H1 (cell line): ENCODE results near the gene RUFY1. TPM values are rescaled to one million over a fixed set of nuclear protein-coding genes. Genes with fewer than 3 reads are reported as not detected.
"Not testable (repeated sequence)": the region's sequence is repeated elsewhere in the genome, so short reads cannot be mapped to it uniquely, and the experiment has no call there.

ENCODE experiments used
- CTCF ChIA-PET: fragments of 300-600 bp; sonication (Branson Sonifier 250); formaldehyde crosslinking; loops from one replicate; lab custom pipeline; 2021; ENCODE audit not compliant: partially characterized antibody; lab: Charles Lee
- POLR2A ChIA-PET: fragments of 300-600 bp; sonication (Branson Sonifier 250); formaldehyde crosslinking; loops from one replicate; lab custom pipeline; 2021; ENCODE audit warnings: inconsistent platforms; ENCODE audit not compliant: partially characterized antibody; lab: Charles Lee
- DNase-seq, 2 experiments: peaks; one replicate each; pipeline versions ENCODE4 v3.0.0 to v3.0.0-alpha.2; 2010 to 2022; ENCODE audit warnings: low spot score in 2 of 2, low read depth in 1 of 2, mixed read lengths in 1 of 2
- FAIRE-seq: peaks from 2 replicates; lab custom pipeline; 2011; peaks lifted over from hg19 to GRCh38; lab: Jason Lieb, UNC
- H2AFZ ChIP-seq: 2 replicates; pipeline ENCODE4 v1.8.1; 2012; ENCODE audit warnings: low read length, inconsistent platforms
- H2AK5ac ChIP-seq: 2 replicates; pipeline ENCODE4 v1.6.1; 2013; ENCODE audit warnings: low read depth, low read length
- H2BK120ac ChIP-seq: replicated peaks from 2 replicates; pipeline ENCODE3; 2013; ENCODE audit warnings: low read depth, low read length, inconsistent platforms
- H2BK12ac ChIP-seq: 2 replicates; pipeline ENCODE4 v1.6.1; 2013; ENCODE audit warnings: low read depth, low read length
- H2BK15ac ChIP-seq: 2 replicates; pipeline ENCODE4 v1.6.1; 2013; ENCODE audit warnings: low read length
- H2BK20ac ChIP-seq: 2 replicates; pipeline ENCODE4 v1.6.1; 2013; ENCODE audit warnings: low read length
- H2BK5ac ChIP-seq: 2 replicates; pipeline ENCODE4 v1.6.1; 2013; ENCODE audit warnings: low read depth, low read length
- H3K14ac ChIP-seq: 2 replicates; pipeline ENCODE4 v1.6.1; 2013; ENCODE audit warnings: inconsistent platforms; ENCODE audit not compliant: insufficient read length
- H3K18ac ChIP-seq: 2 replicates; pipeline ENCODE4 v1.6.1; 2013; ENCODE audit warnings: low read length; ENCODE audit errors: extremely low read depth
- H3K23ac ChIP-seq: 2 replicates; pipeline ENCODE4 v1.6.1; 2013; ENCODE audit warnings: inconsistent platforms; ENCODE audit not compliant: insufficient read length
- H3K23me2 ChIP-seq: 2 replicates; pipeline ENCODE4 v1.6.1; 2013; ENCODE audit warnings: low read depth, low read length
- H3K27ac ChIP-seq: 2 replicates; pipeline ENCODE4 v1.6.1; 2011; ENCODE audit warnings: low read depth, low read length, inconsistent platforms
- H3K27me3 ChIP-seq, 4 experiments: replicated peaks in 1 of 4; 1 replicate in 1 of 4; 2 replicates in 3 of 4; pipeline versions ENCODE4 v1.6.1 to v1.8.1; 2011 to 2013; ENCODE audit warnings: low read length in 3 of 4, mild to moderate bottlenecking in 3 of 4, inconsistent platforms in 2 of 4, mixed read lengths in 2 of 4, moderate library complexity in 1 of 4; ENCODE audit not compliant: control insufficient read depth in 3 of 4, insufficient read depth in 3 of 4; ENCODE audit errors: extremely low read depth in 1 of 4
- H3K36me3 ChIP-seq, 4 experiments: 2 replicates each; pipeline versions ENCODE4 v1.6.1 to v1.8.1; 2011 to 2013; ENCODE audit warnings: mild to moderate bottlenecking in 4 of 4, low read length in 3 of 4, moderate library complexity in 2 of 4, control low read depth in 1 of 4, inconsistent platforms in 1 of 4; ENCODE audit not compliant: insufficient read depth in 4 of 4, control insufficient read depth in 2 of 4
- H3K4ac ChIP-seq: replicated peaks from 2 replicates; pipeline ENCODE3; 2013; ENCODE audit warnings: low read length, low read depth, mixed read lengths, inconsistent platforms; ENCODE audit not compliant: insufficient read length
- H3K4me1 ChIP-seq, 4 experiments: replicated peaks in 1 of 4; 1 replicate in 1 of 4; 2 replicates in 3 of 4; pipeline versions ENCODE4 v1.6.1 to v1.8.1; 2011 to 2013; ENCODE audit warnings: low read length in 3 of 4, inconsistent platforms in 2 of 4, mixed read lengths in 1 of 4; ENCODE audit not compliant: insufficient read depth in 4 of 4, control insufficient read depth in 3 of 4
- H3K4me2 ChIP-seq, 2 experiments: 2 replicates each; pipeline versions ENCODE4 v1.6.1 to v1.8.1; 2011 to 2013; ENCODE audit warnings: low read depth in 2 of 2, low read length in 2 of 2, control low read depth in 1 of 2, inconsistent platforms in 1 of 2, mild to moderate bottlenecking in 1 of 2; ENCODE audit not compliant: insufficient read depth in 1 of 2
- H3K4me3 ChIP-seq, 4 experiments: fragments of 200-600, 300-600 bp in 1 of 4; sonication (generic), shearing (Covaris generic), sonication (Bioruptor Twin) in 1 of 4; 2 replicates each; pipeline versions ENCODE4 v1.5.1 to v1.8.1; 2011 to 2016; ENCODE audit warnings: low read length in 4 of 4, low read depth in 3 of 4, control low read depth in 2 of 4, inconsistent platforms in 2 of 4, mild to moderate bottlenecking in 2 of 4, mixed read lengths in 1 of 4, moderate library complexity in 1 of 4; ENCODE audit not compliant: insufficient read depth in 2 of 4; ENCODE audit errors: extremely low read depth in 1 of 4
- H3K56ac ChIP-seq: replicated peaks from 2 replicates; pipeline ENCODE3; 2013; ENCODE audit warnings: low read depth, mild to moderate bottlenecking, mixed read lengths, low read length, inconsistent platforms; ENCODE audit not compliant: insufficient read length
- H3K79me1 ChIP-seq: 2 replicates; pipeline ENCODE4 v1.6.1; 2013; ENCODE audit warnings: low read depth, low read length, control low read depth
- H3K79me2 ChIP-seq, 2 experiments: 2 replicates each; pipeline versions ENCODE4 v1.6.1 to v1.8.1; 2012 to 2013; ENCODE audit warnings: low read length in 2 of 2, mild to moderate bottlenecking in 2 of 2, inconsistent platforms in 1 of 2; ENCODE audit not compliant: insufficient read depth in 2 of 2, control insufficient read depth in 1 of 2
- H3K9ac ChIP-seq, 4 experiments: replicated peaks in 1 of 4; 1 replicate in 1 of 4; 2 replicates in 3 of 4; pipeline versions ENCODE4 v1.6.1 to v1.8.1; 2011 to 2013; ENCODE audit warnings: low read depth in 3 of 4, low read length in 3 of 4, control low read depth in 2 of 4, mild to moderate bottlenecking in 2 of 4, moderate library complexity in 2 of 4, inconsistent platforms in 1 of 4; ENCODE audit errors: extremely low read depth in 1 of 4
- H3K9me3 ChIP-seq, 2 experiments: 2 replicates each; pipeline versions ENCODE4 v1.6.1 to v1.8.1; 2012 to 2013; ENCODE audit warnings: mild to moderate bottlenecking in 2 of 2, moderate library complexity in 2 of 2, control low read depth in 1 of 2, inconsistent platforms in 1 of 2, low read depth in 1 of 2, low read length in 1 of 2, mixed read lengths in 1 of 2; ENCODE audit not compliant: insufficient read depth in 2 of 2
- H4K20me1 ChIP-seq, 2 experiments: replicated peaks in 1 of 2; 2 replicates each; pipeline versions ENCODE3 to v1.8.1; 2011 to 2013; ENCODE audit warnings: inconsistent platforms in 2 of 2, low read length in 2 of 2, mild to moderate bottlenecking in 1 of 2; ENCODE audit not compliant: insufficient read depth in 2 of 2, control insufficient read depth in 1 of 2
- H4K5ac ChIP-seq: 2 replicates; pipeline ENCODE4 v1.6.1; 2013; ENCODE audit warnings: low read length, low read depth, mixed read lengths, inconsistent platforms; ENCODE audit not compliant: insufficient read length
- H4K8ac ChIP-seq: 2 replicates; pipeline ENCODE4 v1.8.0; 2013; ENCODE audit warnings: mild to moderate bottlenecking, moderate library complexity, low read length, inconsistent platforms; ENCODE audit not compliant: insufficient read depth; ENCODE audit errors: extremely low read depth
- H4K91ac ChIP-seq: replicated peaks from 2 replicates; pipeline ENCODE3; 2013; ENCODE audit warnings: low read length, mixed read lengths, inconsistent platforms; ENCODE audit not compliant: insufficient read length
- WGBS, 2 experiments: shearing (Covaris generic) in 1 of 2; methylation state at CpG; one replicate each; pipeline versions ENCODE4 v1.1.6 to v1.1.7; 2013 to 2015; ENCODE audit warnings: low lambda C conversion rate in 2 of 2, mixed read lengths in 2 of 2, inconsistent platforms in 1 of 2, low coverage in 1 of 2, missing lambda C conversion rate in 1 of 2; ENCODE audit not compliant: insufficient replicate concordance in 2 of 2, insufficient coverage in 1 of 2, insufficient read length in 1 of 2; ENCODE audit errors: extremely low coverage in 1 of 2, missing lambda C conversion rate in 1 of 2; 5-methylcytosine and 5-hydroxymethylcytosine counted together
- polyA plus RNA-seq, 7 experiments: library from polyadenylated mRNA; depleted of rRNA in 3 of 7; stranded (reverse) in 5 of 7; unstranded in 2 of 7; fragments of >200 nt in 5 of 7; fragments of 200-250 nt in 2 of 7; gene quantifications; 1 replicate in 5 of 7; 2 replicates in 1 of 7; 4 replicates in 1 of 7; pipeline versions ENCODE4 v1.2.1 to v1.2.3, GENCODE V29; 2011 to 2013; ENCODE audit warnings: missing spikeins in 2 of 7, mixed read lengths in 2 of 7
- total RNA-seq: library from RNA; stranded (reverse); fragmentation: NEBNext Ultra II Directional; extraction: Animal tissue kit (Norgen Biotek cat#: 25700); gene quantifications from 2 replicates; pipeline ENCODE4 v1.2.1, GENCODE V29; 2021

The RUFY1 gene
- total and polyA plus RNA-seq, 2 of the 8 experiments (the other 6 are each of a cell fraction or from before 2014, with no cell fraction given): 22.4 to 29.5 TPM

DNA sequence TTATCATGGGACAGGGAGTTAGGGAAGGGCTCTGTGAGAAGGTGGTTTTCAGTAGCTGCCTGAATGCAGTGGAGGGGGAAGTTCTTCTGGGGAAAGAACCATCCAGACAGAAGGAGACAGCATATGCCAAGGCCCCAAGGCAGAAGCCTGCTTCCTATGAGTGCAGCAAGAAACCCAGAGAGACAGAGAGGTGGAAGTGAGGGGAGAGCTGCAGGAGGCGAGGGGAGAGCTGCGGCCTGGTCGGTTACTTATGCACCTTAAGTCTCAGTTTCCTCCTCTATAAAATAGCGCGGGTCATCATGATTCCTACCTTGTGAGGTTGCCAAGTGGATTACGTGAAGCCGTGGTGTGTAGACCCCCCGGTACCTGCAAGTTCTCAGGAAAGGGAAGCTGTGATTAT, 47.9 kb upstream of the RUFY1 start:
- H2AK5ac ChIP-seq, H3K4me2 ChIP-seq, H4K5ac ChIP-seq, H3K4ac ChIP-seq, H2BK120ac ChIP-seq, H3K79me2 ChIP-seq, DNase-seq, H2AFZ ChIP-seq, CTCF ChIA-PET, H3K14ac ChIP-seq, H2BK20ac ChIP-seq, H3K9ac ChIP-seq, H2BK12ac ChIP-seq, H2BK15ac ChIP-seq, H4K91ac ChIP-seq, H3K27ac ChIP-seq, FAIRE-seq, H3K4me3 ChIP-seq, H3K9me3 ChIP-seq, H3K36me3 ChIP-seq, H3K4me1 ChIP-seq, H3K23me2 ChIP-seq, H3K56ac ChIP-seq, H3K79me1 ChIP-seq, H3K27me3 ChIP-seq, H4K20me1 ChIP-seq, H4K8ac ChIP-seq, H3K18ac ChIP-seq, H2BK5ac ChIP-seq, H3K23ac ChIP-seq, POLR2A ChIA-PET: not testable (repeated sequence)
- 88% methylated on average over 5 of the region's 8 CpGs; no CpG with 5 or more reads in 1 of the 2 experiments for WGBS, 2 experiments
